Lower leg skin (tissue), 4 donors: ENCODE data around the gene LIG3. TPM values are rescaled to one million over a fixed set of nuclear protein-coding genes. Genes with fewer than 3 reads are reported as not detected.

Source experiments
- DNase-seq, 2 donors: peaks; one replicate each; pipeline ENCODE4 v3.0.0-alpha.2; 2019; ENCODE audit warnings: low spot score in 2 of 2
- H3K4me3 ChIP-seq: fragments of 200-600 bp; sonication (generic); 2 replicates; pipeline ENCODE4 v1.5.1; 2017; ENCODE audit warnings: mild to moderate bottlenecking, low read depth; ENCODE audit not compliant: poor library complexity, severe bottlenecking
- CTCF ChIP-seq, 3 donors: fragments of 450-650 bp; IDR thresholded peaks; one replicate each; pipeline ENCODE4 v1.5.1; 2016; ENCODE audit warnings: antibody characterized with exemption in 3 of 3, mild to moderate bottlenecking in 3 of 3, moderate library complexity in 2 of 3
- POLR2A ChIP-seq, 2 donors: fragments of 450-650 bp; IDR thresholded peaks; one replicate each; pipeline ENCODE4 v1.6.1; 2016 to 2017; ENCODE audit warnings: antibody characterized with exemption in 2 of 2, mild to moderate bottlenecking in 1 of 2, moderate library complexity in 1 of 2
- WGBS, 2 donors: methylation state at CpG; one replicate each; pipeline ENCODE4 v1.1.5; 2018; 5-methylcytosine and 5-hydroxymethylcytosine counted together
- intact Hi-C: fragments of 100-400 bp; cut with DNase I; formaldehyde crosslinking; loops from one replicate; pipeline ENCODE4 v1.15.0; 2023; ENCODE audit warnings: low total_unique reads
- total RNA-seq, 4 donors: library from RNA; depleted of rRNA; stranded (reverse); fragments of >200 nt; gene quantifications; one replicate each; pipeline ENCODE4 v1.1.0, GENCODE V29; 2016

The LIG3 gene
- total RNA-seq, 4 donors from 2014 or later: 13.7 to 67.6 (median 29.9) TPM

GRCh38 chr17:35051579-35052240, 71.4 kb downstream of the LIG3 start:
- intact Hi-C loops: no loop called here
- H3K4me3 ChIP-seq: no peak overlapping the region
- WGBS, 2 donors: 44 to 50% methylated on average over 6 of the region's 6 CpGs
- no peak for DNase-seq
- TF ChIP-seq POLR2A (IDR thresholded peaks at IDR 0.05) (no peak), CTCF (IDR thresholded peaks at IDR 0.05) (no peak)

GRCh38 chr17:35052241-35052610, 71.9 kb downstream of the LIG3 start:
- DNase-seq: no peak
- TF ChIP-seq POLR2A (IDR thresholded peaks at IDR 0.05) (no peak), CTCF (IDR thresholded peaks at IDR 0.05) (no peak)
- H3K4me3 ChIP-seq: no peak overlapping the region
- intact Hi-C loops: no loop called here

GRCh38 chr17:35052780-35053179, 72.5 kb downstream of the LIG3 start:
- DNase-seq: no peak
- intact Hi-C loops: no loop called here
- no peak for TF ChIP-seq CTCF (IDR thresholded peaks at IDR 0.05)
- TF ChIP-seq POLR2A (IDR thresholded peaks at IDR 0.05): no peak
- H3K4me3 ChIP-seq: no peak overlapping the region

- no peak for TF ChIP-seq POLR2A (IDR thresholded peaks at IDR 0.05)
- no peak for TF ChIP-seq CTCF (IDR thresholded peaks at IDR 0.05)
- no peak for DNase-seq
- intact Hi-C loops: no loop called here
- no peak overlapping the region for H3K4me3 ChIP-seq
- WGBS, 2 donors: 71 to 91% methylated on average over 1 of the region's 1 CpG
Observed at GRCh38 chr17:35053204-35053603, 72.9 kb downstream of the LIG3 start.

- no peak overlapping the region for H3K4me3 ChIP-seq
- intact Hi-C loops: no loop called here
- TF ChIP-seq CTCF (IDR thresholded peaks at IDR 0.05): no peak
- no peak for TF ChIP-seq POLR2A (IDR thresholded peaks at IDR 0.05)
- no peak for DNase-seq
- 90% methylated on average over 3 of the region's 3 CpGs for WGBS, 2 donors
Observed at GRCh38 chr17:35056013-35056412, 75.7 kb downstream of the LIG3 start.

GRCh38 chr17:35057332-35057915, 77.1 kb downstream of the LIG3 start:
- WGBS, 2 donors: 48 to 63% methylated on average over 1 of the region's 1 CpG
- no peak for DNase-seq

More at GRCh38 chr17:35057332-35057915, 77.1 kb downstream of the LIG3 start:
- TF ChIP-seq POLR2A (IDR thresholded peaks at IDR 0.05) (no peak), CTCF (IDR thresholded peaks at IDR 0.05) (no peak)
- intact Hi-C loops: no loop called here
- no peak overlapping the region for H3K4me3 ChIP-seq
